GM19395 (cell line): ENCODE results near the gene LRRC3C.
"Not testable (repeated sequence)": the region's sequence is repeated elsewhere in the genome, so short reads cannot be mapped to it uniquely, and the experiment has no call there.

Experiments
- ATAC-seq: cut with Tn5 transposase; IDR thresholded peaks from one replicate; pipeline ENCODE4 v1.9.1; 2021; ENCODE audit warnings: mild to moderate bottlenecking, moderate library complexity; ENCODE audit not compliant: unreplicated experiment

Gene LRRC3C

DNA sequence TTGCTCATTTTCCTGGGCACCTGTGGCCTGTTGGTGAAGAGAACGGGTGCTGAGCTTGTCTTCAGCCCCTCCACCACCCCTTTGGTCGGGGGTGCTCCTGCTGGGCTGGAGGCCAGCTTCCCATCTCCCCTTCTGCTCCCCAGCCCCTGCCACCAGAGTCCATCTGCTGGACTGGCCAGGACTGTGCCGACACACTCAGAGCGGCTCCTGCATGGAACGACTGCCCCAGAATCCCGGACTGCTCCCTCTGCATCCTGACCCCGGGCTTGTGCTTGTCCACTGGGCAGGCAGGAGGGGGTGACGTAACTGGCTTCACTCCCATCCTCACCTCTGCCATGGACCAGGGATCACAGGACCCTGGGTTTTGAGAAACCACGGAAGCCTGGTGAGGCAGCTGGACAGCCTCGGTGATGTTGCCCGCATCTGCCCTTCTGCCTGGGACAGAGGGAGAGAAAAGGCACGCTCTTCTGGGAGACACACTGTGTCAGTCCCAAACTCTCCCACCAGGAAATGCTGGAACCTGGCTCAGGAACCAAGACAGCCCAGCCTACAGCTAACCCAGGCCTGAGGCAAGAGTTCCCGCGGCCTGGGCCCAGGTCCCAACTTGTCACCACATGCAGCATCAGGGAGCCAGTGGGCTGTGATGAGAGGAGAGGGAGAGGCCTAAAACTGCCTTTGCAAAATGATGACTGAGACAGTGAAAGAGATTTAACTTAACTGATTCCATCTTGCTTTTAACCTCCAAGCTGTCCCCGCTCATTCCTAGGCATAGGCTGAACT, 19.2 kb downstream of the LRRC3C start:
- no peak for ATAC-seq

DNA sequence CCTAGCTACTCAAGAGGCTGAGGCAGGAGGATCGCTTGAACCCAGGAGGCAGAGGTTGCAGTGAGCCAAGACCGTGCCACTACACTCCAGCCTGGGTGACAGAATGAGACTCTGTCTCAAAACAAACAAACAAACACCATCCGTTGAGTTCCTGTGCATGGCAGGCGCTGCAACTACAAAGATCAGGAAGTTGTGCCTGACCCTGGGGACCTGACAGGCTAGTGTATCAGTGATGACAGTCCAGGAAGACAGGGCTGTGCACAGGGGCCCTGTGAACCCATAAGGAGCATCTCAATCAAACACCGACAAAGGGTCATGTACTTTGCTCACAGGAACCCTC, 20.9 kb downstream of the LRRC3C start:
- ATAC-seq, result not testable (repeated sequence)

DNA sequence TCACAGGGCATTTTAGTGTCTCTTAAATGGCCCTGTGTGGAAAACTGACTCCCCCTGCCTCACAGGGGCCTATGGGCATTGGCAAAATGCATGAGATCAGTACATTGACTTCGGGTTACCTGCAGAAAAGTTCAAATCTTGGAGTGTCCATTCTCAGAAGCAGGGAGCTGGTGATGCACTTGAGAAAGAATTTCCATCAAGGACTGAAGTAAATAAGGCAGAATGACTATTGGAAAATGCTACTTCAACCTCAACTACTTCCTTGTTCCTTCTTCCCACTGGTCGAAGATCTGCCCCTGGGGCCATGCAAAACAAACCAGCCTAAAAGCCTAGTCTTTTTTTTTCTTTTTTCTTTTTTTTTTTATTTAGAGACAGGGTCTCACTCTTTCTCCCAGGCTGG, 21.5 kb downstream of the LRRC3C start:
- ATAC-seq, result no peak

DNA sequence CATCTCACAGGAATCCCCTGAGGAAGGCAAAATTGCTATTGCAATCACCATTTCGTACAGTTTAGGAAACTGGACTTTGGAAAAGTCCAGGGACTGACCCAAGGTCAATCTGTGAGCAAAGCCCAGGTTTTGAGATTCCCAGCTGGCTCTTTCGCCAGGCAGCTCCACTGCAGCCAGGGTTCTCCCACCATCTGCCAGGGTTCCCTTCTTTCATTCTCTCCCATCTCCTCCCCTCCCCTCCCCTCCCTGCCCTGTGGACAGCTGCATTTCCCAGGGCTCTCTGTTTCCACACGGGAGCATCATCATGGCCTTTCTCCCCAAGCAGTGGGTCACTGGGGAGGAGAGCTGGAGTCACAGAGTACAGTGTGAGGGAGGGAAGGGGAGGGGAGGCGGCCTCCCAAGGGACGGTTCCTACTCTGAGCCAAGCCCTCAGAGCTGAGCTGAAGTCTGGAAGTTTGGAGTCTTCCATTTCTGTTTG, 23.4 kb downstream of the LRRC3C start:
- no peak for ATAC-seq

DNA sequence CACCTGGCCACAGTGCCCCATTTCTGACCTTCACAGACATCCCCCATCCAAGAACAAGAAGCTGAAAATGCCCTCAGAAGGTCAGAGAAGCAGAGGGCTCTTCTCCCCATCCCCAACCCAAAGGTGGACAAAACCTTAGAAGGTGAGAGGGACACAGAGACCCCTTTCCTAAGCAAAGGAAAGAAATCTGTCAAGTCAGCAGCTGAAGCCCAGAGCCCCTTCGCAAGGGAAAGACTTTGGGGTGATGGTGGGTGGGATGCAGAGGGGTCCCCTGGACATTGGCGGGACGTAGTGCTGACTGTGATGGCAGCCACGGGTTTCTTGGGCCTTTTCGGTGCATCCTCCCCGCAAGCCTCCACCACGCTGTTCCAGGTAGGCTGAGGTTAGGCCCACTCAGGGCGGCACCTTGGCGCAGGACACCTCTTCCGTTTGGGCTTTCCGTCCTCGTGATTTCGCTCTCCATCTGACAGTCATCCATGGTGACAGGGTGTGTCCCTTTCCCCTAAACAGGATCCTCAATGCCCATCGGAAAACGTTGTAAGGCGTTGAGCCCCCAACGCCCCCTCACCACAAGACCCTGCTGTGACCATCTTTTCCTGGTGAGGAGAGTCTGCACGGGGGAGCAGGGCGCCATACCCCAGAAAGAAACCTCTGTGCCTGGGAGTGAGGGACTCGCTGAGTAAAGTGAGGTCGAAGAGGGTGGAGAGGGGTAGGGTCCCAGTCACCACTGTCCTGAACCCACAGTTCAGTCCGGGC, 24.6 kb downstream of the LRRC3C start:
- ATAC-seq, result no peak

DNA sequence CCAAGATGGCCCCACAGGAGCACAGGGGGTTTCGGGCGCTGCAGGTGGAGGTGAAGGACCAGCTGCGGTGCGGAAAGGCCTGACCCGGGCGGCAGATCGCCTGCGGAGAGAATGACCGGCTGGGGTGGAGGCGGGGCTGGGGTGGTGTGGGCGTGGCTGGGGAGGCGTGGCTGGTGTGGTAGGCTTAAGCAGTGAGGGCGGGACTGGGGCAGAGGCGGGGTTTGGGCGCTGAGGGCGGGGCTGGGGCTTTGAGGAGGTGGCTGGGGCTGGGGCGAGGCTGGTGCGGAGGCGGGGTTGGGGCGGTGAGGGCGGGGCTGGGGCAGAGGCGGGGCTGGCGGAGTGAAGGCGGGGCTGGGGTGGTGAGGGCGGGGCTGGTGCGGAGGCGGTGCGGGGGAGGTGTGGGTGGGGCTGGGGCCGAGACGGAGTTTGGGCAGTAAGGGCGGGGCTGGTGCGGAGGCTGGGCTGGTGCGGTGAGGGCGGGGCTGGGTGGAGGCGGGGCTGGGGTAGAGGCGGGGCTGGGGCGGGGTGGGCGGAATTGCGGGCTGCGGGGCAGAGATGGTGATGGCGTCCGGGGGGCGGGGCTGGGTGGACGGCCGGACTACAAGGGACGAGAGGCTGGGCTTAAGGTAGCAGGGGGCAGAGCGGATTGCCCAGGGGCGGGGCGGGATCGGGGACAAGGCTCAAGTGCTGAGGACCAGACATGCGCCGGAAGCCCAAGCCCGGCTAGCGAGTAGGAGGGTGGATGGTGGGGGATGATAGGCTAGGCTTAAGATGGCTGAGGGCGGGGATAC, 25.3 kb downstream of the LRRC3C start:
- ATAC-seq, result peak; percentile 73

DNA sequence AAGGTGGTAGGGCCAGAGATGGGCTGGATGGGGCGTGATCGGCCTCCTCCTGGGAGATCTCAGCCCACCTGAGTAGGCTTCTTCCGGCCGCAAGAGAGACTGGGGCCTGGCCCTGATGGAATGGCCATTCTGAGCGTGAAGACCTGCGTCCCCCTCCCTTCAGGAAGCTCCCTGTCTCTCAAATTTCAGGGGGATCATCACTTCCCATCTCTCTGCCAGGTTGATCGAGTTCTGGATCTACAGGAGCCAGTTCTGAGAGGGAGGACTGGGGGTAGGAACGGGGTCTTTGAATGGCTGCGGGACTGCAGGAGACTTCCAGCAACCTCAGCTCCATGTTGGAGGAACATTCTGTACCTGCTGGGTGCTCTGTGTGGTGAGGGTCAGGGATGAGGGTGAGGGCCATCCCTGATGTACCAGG, 25.9 kb downstream of the LRRC3C start:
- ATAC-seq, result no peak

DNA sequence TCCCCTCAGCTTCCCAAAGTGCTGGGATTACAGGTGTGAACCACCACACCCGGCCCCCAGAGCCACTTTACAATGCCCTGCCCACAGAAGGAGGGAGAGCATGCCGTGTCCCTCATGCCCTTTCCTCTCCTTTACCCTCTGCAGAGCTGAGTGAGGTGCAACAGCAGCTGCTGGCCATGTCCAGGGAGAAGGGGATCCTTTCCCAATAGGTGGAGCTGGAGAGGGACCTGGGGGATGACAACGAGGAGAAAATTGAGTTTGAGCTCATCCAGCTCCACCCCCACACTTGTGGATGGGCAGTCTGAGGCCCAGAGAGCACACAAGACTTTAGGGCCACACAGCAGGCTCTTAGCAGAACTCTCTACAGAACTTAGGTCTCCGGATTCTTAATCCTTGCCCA, 27.3 kb downstream of the LRRC3C start:
- ATAC-seq, result no peak

DNA sequence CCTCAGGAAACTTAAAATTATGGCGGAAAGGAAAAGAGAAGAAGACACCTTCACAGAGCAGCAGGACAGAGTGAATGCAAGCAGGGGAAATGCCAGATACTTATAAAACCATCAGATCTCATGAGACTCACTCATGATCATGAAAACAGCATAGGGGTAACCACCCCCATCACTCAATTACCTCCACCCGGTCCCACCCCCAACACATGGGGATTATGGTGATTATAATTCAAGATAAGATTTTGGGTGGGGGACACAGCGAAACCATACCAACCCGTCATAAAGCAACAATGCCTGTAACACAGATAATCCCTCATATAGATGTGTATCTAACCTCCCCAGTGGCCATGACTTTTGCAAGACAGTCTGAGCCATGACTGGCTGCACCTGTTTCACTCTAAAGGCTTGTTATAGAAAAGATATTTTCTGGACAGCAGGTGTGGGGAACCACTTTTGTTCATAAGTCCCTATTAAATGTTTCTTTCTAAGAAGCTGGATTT, 28.2 kb downstream of the LRRC3C start:
- no peak for ATAC-seq

DNA sequence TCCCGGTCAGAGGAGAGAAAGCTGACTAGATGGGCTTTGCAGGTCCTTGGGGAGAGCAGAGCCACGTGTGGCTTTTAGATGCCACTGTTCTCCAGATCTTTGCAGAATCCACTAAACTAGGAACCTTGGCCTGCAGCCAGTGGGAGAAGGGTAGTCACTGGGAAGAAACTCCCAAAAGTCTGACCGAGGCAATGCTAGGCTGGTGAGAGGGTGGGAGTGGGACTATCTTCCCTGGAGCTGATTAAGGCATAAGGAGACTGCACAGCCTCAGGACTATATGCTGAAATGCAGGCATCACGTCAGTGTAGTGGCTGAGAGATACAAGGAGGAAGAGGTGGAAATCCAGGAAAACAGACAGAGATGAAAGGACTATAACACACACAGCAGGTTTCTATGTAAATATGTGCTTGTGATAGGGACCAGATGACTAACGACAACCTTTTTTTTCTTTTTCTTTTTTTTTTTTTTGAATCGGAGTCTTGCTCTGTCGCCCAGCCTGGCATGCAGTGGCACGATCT, 33.1 kb downstream of the LRRC3C start:
- no peak for ATAC-seq

DNA sequence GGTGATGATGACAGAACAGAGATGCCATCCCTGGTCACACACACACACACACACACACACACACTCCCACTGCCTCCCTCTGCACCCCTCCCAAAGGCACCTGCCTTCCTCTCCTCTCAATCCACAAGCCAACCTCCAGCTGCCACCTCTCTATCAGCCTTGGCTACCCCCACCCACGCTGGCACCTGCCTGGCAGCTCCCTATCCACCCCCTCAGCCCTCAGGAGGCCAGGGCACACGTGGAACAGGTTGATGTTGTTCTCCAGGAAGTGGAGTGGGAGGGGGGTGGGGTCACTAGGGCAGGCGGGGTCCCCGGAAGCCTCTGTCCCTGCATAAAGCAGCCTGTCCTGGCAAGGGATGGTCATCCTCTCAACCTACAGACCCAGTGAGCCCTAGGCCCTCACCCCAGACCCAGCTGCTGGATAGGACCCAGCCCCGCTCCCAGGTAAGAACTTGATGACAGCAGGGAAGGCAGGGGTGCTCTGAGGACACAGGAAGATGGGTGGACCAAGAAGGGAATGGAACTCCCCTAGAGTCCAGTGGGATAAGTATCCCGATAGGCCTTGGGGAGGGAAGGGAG, 35.2 kb downstream of the LRRC3C start, which contains the start of gene GSDMA:
Gene GSDMA, plus strand, starts transcription at position 363 of the 579 bp plus-strand sequence. CDS start 2,684 bp downstream, outside the sequence.
- no peak for ATAC-seq

DNA sequence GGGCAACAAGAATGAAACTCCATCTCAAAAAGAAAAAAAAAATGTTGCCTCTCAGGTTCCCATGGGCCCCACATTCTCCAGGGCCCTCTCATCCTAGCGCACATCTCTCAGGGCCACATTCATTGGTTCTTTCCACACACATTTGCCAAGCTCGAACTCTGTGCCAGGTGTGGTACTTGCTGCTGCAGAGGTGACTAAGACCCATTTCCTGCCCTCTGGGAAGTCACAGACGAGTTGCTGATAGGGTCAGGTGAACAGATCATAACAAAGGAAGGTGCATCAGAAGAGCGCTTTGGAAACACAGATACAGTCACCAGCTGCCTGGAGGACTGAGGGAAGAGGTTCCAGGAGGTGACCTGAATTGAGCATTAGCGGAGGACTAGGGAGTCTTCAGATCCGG, 36.3 kb downstream of the LRRC3C start:
- no peak for ATAC-seq

DNA sequence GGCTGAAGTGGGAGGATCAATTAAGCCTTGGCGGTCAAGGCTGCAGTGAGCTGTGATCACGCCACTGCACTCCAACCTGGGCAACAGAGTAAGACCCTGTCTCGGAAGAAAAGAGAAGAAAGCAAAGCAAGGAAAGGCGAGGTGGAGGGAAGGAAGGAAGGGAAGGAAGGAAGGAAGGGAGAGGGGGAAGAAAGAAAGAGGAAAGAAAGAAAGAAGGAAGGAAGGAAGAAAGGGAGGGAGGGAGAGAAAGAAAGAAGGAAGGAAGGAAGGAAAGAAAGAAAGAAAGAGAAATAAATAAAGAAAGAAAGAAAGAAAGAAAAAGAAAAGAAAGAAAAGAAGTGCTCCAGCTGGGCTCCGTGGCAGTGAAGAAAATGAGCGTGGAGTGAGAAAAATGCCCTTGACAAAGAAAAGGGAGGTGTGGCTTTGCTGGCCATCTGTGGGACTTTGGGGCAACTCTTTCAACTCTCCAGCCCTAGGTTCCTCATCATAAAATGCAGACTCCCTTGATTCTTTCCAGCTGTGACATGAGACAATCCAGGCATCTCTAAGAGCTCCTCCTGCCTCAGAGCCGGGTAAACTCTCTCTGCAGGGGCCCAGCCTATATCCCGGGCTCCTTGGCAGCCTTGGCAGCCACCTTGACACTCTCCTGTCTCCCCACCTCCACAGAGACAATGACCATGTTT, 37.6 kb downstream of the LRRC3C start:
- ATAC-seq, result no peak

DNA sequence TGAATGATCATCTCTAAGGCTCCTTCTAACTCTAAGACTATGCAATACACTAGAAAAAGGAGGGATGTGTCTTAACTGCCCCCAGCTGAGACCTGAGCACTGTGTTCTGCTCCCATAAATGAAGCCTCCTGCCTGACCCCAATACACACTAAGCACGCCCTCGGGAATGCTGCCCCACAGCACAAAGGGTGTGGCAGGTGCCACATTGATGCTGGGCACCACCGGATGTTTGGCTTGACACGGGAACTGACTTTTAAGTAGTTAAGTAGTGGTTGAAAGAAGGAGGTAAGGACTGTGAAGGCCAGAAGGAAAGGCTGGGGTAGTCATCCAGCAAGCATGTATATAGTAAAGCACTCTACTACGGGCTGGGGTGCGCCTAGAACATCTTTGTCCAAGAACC, 39.2 kb downstream of the LRRC3C start:
- no peak for ATAC-seq

DNA sequence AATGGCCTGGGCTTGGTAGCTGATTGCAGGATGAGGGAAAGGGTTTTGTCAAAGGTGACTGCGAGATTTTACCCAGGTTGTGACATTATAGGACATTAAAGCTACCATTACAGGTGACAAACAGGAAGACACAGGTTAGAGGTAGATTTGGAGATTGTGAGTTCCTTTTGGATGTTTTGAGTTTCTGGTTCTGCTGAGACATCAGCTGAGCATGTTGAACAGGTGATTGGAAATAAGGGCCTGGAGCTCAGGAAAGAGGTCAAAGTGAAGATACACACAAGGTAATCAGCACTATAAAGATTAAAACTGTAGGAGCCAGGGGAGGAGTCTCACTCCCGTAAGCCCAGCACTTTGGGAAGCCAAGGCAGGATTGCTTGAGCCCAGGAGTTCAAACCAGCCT, 41.2 kb downstream of the LRRC3C start:
- ATAC-seq, result no peak

DNA sequence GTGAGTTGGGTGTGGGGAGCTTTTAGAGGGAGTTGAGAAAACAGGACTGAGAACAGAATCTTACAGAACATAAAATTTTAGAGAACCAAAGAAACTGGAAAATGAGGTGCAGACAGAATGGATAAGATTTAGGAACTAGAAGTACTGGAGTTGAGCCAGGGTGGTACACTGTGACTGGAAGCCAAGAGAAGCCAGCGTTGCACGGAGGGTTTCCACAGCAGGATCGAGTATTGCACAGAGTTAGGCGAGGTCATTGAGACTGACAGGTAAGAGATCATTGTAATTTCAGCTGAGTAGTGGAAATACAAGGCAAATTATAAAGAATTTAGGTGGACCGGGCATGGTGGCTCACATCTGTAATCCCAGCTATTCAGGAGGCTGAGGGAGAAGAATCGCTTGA, 41.8 kb downstream of the LRRC3C start:
- no peak for ATAC-seq

DNA sequence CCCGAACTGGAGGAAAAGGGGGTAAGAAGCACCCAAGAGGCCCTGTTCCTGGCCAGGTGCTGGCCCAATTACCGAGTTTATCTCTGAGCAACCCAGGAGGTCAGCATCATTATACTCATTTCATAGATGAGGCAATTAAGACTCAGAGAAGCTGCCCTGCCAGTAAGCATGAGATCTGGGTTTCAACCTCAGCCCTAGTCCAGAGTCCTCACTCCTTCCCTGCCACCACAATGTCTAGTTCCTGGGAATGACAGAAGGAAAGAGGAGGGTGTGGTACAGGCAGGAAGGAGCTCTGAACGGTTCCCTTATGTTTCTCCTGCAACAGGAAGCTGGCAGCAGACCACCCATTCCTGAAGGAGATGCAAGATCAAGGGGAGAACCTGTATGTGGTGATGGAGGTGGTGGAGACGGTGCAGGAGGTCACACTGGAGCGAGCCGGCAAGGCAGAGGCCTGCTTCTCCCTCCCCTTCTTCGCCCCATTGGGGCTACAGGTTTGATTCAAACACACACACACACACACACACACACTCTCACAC, 42.7 kb downstream of the LRRC3C start:
- no peak for ATAC-seq

DNA sequence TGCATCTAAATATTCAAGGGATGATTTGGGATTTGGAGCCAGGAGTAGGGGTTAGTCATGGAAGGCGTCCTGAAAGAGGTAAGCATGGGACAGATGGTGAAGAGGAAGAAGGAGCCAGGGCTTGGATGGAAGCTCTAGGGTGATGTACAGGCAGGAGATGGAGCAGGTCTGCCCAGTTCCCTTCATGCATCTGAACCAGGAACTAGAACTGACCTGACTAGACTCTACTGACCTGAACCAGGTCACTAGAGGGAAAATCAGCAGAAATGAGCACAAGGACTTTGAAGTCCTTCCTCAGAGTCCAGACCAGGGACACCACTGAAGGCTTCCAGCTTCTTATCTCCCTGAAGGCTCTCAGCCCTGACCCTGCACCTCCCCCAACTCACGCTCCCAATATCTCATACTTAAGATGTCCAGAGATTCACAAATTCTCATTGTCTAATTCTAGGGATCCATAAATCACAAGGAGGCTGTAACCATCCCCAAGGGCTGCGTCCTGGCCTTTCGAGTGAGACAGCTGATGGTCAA, 43.6 kb downstream of the LRRC3C start:
- ATAC-seq, result no peak

DNA sequence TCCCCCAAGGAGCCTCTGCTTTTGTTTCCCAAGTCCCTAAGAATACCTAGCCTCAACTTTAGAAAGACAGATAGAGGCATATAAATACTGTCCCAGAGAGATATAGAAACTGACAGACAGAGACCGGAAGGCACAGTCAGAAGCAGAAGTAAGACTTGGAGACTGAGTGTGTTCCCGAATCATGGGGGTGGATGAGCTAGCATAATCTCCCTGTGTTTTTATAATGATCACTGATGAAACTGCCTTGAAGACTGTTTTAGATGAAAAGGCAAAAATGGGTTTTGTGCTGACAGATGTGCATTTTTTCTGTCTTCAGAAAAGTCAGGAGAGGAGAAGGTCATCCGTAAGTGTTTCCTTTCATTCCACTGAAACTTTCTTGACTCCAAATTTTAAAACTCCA, 44.7 kb downstream of the LRRC3C start:
- no peak for ATAC-seq

DNA sequence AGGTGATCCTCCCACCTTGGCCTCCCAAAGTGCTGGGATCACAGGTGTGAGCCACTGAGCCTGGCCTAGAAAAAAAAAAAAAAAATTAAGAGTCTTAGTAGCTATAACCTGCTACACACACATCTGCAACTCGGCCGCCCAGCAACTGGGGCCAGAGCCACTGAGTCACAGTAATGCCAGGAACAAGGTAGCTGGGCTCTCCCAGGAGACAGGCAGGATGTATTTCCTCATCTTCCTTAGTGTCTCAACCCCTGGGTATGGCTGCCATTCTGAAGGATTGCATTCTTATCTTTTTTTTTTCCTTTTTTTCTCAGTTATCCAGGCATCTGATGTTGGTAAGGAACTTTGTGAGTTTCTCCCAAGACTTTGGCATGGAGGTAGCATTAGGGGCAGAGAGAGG, 46.0 kb downstream of the LRRC3C start:
- no peak for ATAC-seq
